Upper lobe of left lung (tissue), 4 donors: ENCODE measurements around the gene XPNPEP2.

Source experiments
- POLR2AphosphoS5 ChIP-seq, 2 donors: sonication (generic); formaldehyde crosslinking; IDR thresholded peaks; one replicate each; pipeline ENCODE4 v1.5.1; 2017; ENCODE audit warnings: antibody characterized with exemption in 2 of 2
- TF ChIP-seq, protein P1 (sequence below), 6 experiments: fragments of 450-650 bp in 4 of 6; fragments of 200-600 bp in 2 of 6; sonication (generic) in 2 of 6; IDR thresholded peaks; one replicate each; pipeline ENCODE4 v1.5.1; 2016 to 2019; ENCODE audit warnings: antibody characterized with exemption in 6 of 6

DNA sequence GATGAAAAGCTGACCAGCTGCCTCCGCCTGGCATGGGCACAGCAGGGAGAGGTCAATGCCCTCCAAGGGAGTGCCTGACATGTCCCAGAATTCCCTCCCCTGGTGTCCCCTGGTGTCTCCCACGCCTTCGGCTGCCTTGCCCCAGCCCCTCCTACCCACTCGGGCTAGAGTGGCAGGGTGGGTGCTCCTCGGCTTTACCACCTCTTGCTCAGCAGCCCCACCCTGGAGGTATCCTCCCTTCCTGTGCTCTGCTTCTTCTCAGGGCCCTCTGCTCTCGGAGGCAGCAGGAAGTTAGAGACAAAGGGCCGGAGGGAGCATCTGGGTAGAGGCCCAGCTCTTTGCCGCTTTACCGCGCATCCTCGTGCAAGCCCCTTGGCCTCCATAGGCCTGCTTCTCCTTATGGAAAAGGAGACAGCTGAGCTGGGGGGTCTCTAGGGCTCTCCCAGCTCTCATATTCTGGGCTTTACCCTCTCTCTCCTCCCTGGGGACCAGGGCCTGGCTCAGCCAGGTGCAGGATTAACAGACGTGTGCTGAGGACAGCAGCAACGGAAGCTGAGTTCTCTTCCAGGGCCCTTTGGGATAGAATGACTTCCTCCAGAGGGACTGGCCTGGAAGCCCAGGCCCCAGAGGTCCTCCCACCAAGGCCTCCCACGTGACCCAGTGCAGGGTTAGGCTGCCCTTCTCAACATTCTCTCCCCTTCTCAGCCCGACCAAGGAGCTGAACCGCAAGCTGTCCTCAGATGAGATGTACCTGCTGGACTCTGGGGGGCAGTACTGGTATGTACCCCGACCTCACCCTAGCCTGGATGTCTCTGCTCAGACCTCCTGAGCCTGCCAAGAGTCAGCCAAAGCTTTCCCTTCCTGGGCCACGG lies 17.2 kb downstream of the XPNPEP2 start:
- TF ChIP-seq, protein P1, sequence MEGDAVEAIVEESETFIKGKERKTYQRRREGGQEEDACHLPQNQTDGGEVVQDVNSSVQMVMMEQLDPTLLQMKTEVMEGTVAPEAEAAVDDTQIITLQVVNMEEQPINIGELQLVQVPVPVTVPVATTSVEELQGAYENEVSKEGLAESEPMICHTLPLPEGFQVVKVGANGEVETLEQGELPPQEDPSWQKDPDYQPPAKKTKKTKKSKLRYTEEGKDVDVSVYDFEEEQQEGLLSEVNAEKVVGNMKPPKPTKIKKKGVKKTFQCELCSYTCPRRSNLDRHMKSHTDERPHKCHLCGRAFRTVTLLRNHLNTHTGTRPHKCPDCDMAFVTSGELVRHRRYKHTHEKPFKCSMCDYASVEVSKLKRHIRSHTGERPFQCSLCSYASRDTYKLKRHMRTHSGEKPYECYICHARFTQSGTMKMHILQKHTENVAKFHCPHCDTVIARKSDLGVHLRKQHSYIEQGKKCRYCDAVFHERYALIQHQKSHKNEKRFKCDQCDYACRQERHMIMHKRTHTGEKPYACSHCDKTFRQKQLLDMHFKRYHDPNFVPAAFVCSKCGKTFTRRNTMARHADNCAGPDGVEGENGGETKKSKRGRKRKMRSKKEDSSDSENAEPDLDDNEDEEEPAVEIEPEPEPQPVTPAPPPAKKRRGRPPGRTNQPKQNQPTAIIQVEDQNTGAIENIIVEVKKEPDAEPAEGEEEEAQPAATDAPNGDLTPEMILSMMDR (IDR thresholded peaks at IDR 0.05): no peak
- no peak for TF ChIP-seq POLR2AphosphoS5 (IDR thresholded peaks at IDR 0.05)
